ENCODE results near the gene NAV3. TPM values are rescaled to one million over a fixed set of nuclear protein-coding genes. Genes with fewer than 3 reads are reported as not detected.

NAV3 gene
- total RNA-seq, 1 experiment from 2014 or later = 2.5 TPM

GRCh38 chr12:78156751-78157150 lies 326.1 kb downstream of the NAV3 start:
- ATAC-seq = no peak
- H3K27me3 ChIP-seq (ENCODE audit: control insufficient read depth, insufficient read depth, low read length) = no peaks in the 10 kb centered on the region
- H3K9me3 ChIP-seq (ENCODE audit: control insufficient read depth, insufficient read depth, low read depth, low read length) = no peaks in the 10 kb centered on the region
- no peaks in the 10 kb centered on the region for H3K4me1 ChIP-seq (ENCODE audit: control insufficient read depth, insufficient read depth, low read length)
- no peak for DNase-seq (ENCODE audit: low read depth, low spot score)
- in situ Hi-C loops (cut with HindIII; ENCODE audit: low pct_unique_long_range_greater_than_20kb, low sequenced_read_pairs) (no loop called here), intact Hi-C loops (cut with micrococcal nuclease; ENCODE audit: unreplicated experiment) (no loop called here)
- ChIA-PET POLR2A (no interaction called here), CTCF (no interaction called here)
- no peak overlapping the region for H3K27ac ChIP-seq (ENCODE audit: low read length)
- TF ChIP-seq POLR2AphosphoS5 (IDR thresholded peaks at IDR 0.05; ENCODE audit: low read depth, low read length) = no peak
- H3K36me3 ChIP-seq (ENCODE audit: control insufficient read depth, insufficient read depth, low read length) = no peaks in the 10 kb centered on the region
- H3K4me3 ChIP-seq (ENCODE audit: low read depth in 2 of 2, low read length in 2 of 2) = no peak overlapping the region
- BruUV-seq (replicated peaks) = no TSS peak

- H3K9me3 ChIP-seq (ENCODE audit: control insufficient read depth, insufficient read depth, low read depth, low read length) = no peaks in the 10 kb centered on the region
- no peak overlapping the region for H3K27ac ChIP-seq (ENCODE audit: low read length)
- no peaks in the 10 kb centered on the region for H3K27me3 ChIP-seq (ENCODE audit: control insufficient read depth, insufficient read depth, low read length)
- ChIA-PET POLR2A (interaction anchor here (0.6 kb wide), 1 partner anchor 143 kb away, joined by 4 read pairs; no protein-coding TSS in a partner anchor), CTCF (no interaction called here)
- BruUV-seq (replicated peaks) = no TSS peak
- DNase-seq (ENCODE audit: low read depth, low spot score) (no peak), ATAC-seq (no peak)
- H3K4me3 ChIP-seq (ENCODE audit: low read depth in 2 of 2, low read length in 2 of 2) = no peak overlapping the region
- intact Hi-C loops (cut with micrococcal nuclease; ENCODE audit: unreplicated experiment) (no loop called here), in situ Hi-C loops (cut with HindIII; ENCODE audit: low pct_unique_long_range_greater_than_20kb, low sequenced_read_pairs) (no loop called here)
- no peak for TF ChIP-seq SIN3A (IDR thresholded peaks at IDR 0.05; ENCODE audit: borderline replicate concordance, insufficient read depth, low read depth, low read length)
- no peaks in the 10 kb centered on the region for H3K4me1 ChIP-seq (ENCODE audit: control insufficient read depth, insufficient read depth, low read length)
- no peaks in the 10 kb centered on the region for H3K36me3 ChIP-seq (ENCODE audit: control insufficient read depth, insufficient read depth, low read length)
These were observed 326.5 kb downstream of the NAV3 start for GRCh38 chr12:78157199-78157598.

DNA sequence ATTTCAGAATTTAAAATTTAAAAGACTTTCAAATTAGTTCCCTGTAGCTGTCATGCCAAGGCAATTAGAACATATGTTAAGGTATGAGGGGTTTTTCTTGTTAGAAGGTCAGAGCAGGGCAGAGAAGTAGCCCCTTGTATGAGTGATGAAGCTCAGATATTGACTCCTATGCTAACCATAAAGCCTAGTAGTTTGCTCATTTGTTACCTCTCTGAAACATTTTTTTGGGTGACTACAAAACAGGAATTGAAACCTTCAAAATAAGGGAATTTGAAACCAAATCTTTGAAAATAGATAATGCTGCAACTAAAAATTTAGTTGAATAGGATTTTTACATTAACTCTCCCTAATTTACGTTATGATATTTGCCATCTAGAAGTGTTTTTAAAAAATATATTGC lies 333.5 kb downstream of the NAV3 start:
- DNase-seq (ENCODE audit: low read depth, low spot score) (no peak), ATAC-seq (no peak)
- H3K27ac ChIP-seq (ENCODE audit: low read length) = no peak overlapping the region
- in situ Hi-C loops (cut with HindIII; ENCODE audit: low pct_unique_long_range_greater_than_20kb, low sequenced_read_pairs) = no loop called here
- POLR2A ChIA-PET = no interaction called here
- CTCF ChIA-PET = no interaction called here
- intact Hi-C loops (cut with micrococcal nuclease; ENCODE audit: unreplicated experiment) = no loop called here
- no peaks in the 10 kb centered on the region for H3K27me3 ChIP-seq (ENCODE audit: control insufficient read depth, insufficient read depth, low read length)
- H3K4me1 ChIP-seq (ENCODE audit: control insufficient read depth, insufficient read depth, low read length) = no peaks in the 10 kb centered on the region
- H3K4me3 ChIP-seq (ENCODE audit: low read depth in 2 of 2, low read length in 2 of 2) = no peak overlapping the region
- H3K9me3 ChIP-seq (ENCODE audit: control insufficient read depth, insufficient read depth, low read depth, low read length) = no peaks in the 10 kb centered on the region
- H3K36me3 ChIP-seq (ENCODE audit: control insufficient read depth, insufficient read depth, low read length) = no peaks in the 10 kb centered on the region
- BruUV-seq (replicated peaks) = no TSS peak
- TF ChIP-seq TCF7L2 (IDR thresholded peaks at IDR 0.05; ENCODE audit: low read depth, low read length) (no peak), POLR2AphosphoS5 (IDR thresholded peaks at IDR 0.05; ENCODE audit: low read depth, low read length) (no peak), SIN3A (IDR thresholded peaks at IDR 0.05; ENCODE audit: borderline replicate concordance, insufficient read depth, low read depth, low read length) (no peak), CTCF (IDR thresholded peaks at IDR 0.05) (no peak)
- TF ChIP-seq, protein P1, sequence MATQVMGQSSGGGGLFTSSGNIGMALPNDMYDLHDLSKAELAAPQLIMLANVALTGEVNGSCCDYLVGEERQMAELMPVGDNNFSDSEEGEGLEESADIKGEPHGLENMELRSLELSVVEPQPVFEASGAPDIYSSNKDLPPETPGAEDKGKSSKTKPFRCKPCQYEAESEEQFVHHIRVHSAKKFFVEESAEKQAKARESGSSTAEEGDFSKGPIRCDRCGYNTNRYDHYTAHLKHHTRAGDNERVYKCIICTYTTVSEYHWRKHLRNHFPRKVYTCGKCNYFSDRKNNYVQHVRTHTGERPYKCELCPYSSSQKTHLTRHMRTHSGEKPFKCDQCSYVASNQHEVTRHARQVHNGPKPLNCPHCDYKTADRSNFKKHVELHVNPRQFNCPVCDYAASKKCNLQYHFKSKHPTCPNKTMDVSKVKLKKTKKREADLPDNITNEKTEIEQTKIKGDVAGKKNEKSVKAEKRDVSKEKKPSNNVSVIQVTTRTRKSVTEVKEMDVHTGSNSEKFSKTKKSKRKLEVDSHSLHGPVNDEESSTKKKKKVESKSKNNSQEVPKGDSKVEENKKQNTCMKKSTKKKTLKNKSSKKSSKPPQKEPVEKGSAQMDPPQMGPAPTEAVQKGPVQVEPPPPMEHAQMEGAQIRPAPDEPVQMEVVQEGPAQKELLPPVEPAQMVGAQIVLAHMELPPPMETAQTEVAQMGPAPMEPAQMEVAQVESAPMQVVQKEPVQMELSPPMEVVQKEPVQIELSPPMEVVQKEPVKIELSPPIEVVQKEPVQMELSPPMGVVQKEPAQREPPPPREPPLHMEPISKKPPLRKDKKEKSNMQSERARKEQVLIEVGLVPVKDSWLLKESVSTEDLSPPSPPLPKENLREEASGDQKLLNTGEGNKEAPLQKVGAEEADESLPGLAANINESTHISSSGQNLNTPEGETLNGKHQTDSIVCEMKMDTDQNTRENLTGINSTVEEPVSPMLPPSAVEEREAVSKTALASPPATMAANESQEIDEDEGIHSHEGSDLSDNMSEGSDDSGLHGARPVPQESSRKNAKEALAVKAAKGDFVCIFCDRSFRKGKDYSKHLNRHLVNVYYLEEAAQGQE (IDR thresholded peaks at IDR 0.05; ENCODE audit: insufficient read depth in 1 of 2, low read depth in 2 of 2, low read length in 1 of 2) = no peak
